GM18909 (cell line): Measurements from ENCODE around the gene ALDH16A1.

ENCODE experiments used
- ATAC-seq: cut with Tn5 transposase; IDR thresholded peaks from one replicate; pipeline ENCODE4 v1.9.1; 2021; ENCODE audit warnings: mild to moderate bottlenecking; ENCODE audit not compliant: unreplicated experiment, poor library complexity

Gene ALDH16A1

GRCh38 chr19:49506575-49507105, 53.6 kb downstream of the ALDH16A1 start:
- ATAC-seq, result no peak

GRCh38 chr19:49507803-49508494, 54.9 kb downstream of the ALDH16A1 start:
- ATAC-seq, result no peak

DNA sequence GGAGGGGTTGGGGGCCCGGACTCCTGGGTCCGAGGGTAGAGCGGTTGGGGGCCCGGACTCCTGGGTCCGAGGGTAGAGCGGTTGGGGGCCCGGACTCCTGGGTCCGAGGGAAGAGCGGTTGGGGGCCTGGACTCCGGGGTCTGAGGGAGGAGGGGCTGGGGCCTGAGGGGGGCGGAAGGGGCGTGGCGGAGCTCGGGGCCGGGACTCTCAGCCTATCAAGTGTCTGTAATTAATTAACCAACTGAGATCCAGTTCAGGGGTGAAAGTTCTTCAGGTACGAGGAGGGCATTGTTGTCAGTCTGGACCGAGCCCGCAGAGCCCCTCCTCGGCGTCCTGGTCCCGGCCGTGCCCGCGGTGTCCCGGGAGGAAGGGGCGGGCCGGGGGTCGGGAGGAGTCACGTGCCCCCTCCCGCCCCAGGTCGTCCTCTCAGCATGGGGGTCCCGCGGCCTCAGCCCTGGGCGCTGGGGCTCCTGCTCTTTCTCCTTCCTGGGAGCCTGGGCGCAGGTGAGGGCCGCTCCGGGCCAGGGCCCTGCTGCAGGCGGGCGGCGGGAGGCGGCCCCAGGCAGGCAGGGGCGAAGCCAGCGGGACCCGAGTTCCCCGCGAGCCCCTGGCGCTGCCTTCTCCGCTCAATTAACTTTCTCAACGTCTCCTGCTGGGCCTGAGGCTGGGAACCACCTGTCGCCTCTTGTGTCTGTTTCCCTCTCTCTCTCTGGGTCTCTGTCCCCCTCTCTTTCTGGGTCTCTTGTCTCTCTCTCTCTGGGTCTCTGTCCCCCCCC, 60.1 kb downstream of the ALDH16A1 start:
- ATAC-seq, result no peak

- ATAC-seq, result no peak
Observed at GRCh38 chr19:49513746-49514118, 60.7 kb downstream of the ALDH16A1 start.

DNA sequence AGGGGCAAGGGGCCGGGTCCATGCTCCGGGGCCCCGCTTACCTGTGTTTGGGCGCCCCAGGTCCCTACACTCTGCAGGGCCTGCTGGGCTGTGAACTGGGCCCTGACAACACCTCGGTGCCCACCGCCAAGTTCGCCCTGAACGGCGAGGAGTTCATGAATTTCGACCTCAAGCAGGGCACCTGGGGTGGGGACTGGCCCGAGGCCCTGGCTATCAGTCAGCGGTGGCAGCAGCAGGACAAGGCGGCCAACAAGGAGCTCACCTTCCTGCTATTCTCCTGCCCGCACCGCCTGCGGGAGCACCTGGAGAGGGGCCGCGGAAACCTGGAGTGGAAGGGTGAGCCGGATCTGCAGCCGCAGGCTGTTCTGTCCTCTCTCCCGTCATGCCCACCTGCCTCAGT, 61.1 kb downstream of the ALDH16A1 start:
- ATAC-seq, result no peak

GRCh38 chr19:49515767-49516166, 62.7 kb downstream of the ALDH16A1 start:
- no peak for ATAC-seq

GRCh38 chr19:49518033-49518432, 65.0 kb downstream of the ALDH16A1 start:
- no peak for ATAC-seq
